Amniotic epithelial cell (primary cell): ENCODE results near the gene BRME1.
"Not testable (repeated sequence)": the region's sequence is repeated elsewhere in the genome, so short reads cannot be mapped to it uniquely, and the experiment has no call there.

Source experiments
- DNase-seq: peaks from one replicate; pipeline ENCODE4 v3.0.0-alpha.2; 2010; ENCODE audit warnings: low read depth

BRME1 gene

GRCh38 chr19:13926715-13927114 is 20.8 kb upstream of the BRME1 start:
- no peak for DNase-seq

- no peak for DNase-seq
Measured at GRCh38 chr19:13926010-13926409, 20.1 kb upstream of the BRME1 start.

- DNase-seq: no peak
Measured at GRCh38 chr19:13923194-13923987, 17.5 kb upstream of the BRME1 start.

- not testable (repeated sequence) for DNase-seq
Measured at GRCh38 chr19:13922118-13922517, 16.2 kb upstream of the BRME1 start.

GRCh38 chr19:13920940-13921747 is 15.2 kb upstream of the BRME1 start:
- peak; percentile 79 for DNase-seq

GRCh38 chr19:13920524-13920923 is 14.6 kb upstream of the BRME1 start:
- no peak for DNase-seq

GRCh38 chr19:13918726-13919411 is 13.0 kb upstream of the BRME1 start:
- no peak for DNase-seq

- DNase-seq: no peak
Measured at GRCh38 chr19:13917888-13918406, 12.0 kb upstream of the BRME1 start.

- no peak for DNase-seq
Measured at GRCh38 chr19:13914777-13915176, 8.9 kb upstream of the BRME1 start.

- no peak for DNase-seq
Measured at GRCh38 chr19:13913352-13913751, 7.4 kb upstream of the BRME1 start.

GRCh38 chr19:13909430-13909829 is 3.5 kb upstream of the BRME1 start:
- no peak for DNase-seq

- DNase-seq: no peak
Measured at GRCh38 chr19:13908674-13909073, 2.8 kb upstream of the BRME1 start.

- no peak for DNase-seq
Measured at GRCh38 chr19:13906910-13907309, 993 bp upstream of the BRME1 start.

GRCh38 chr19:13906521-13906904 is 596 bp upstream of the BRME1 start:
- DNase-seq: peak; percentile 9

- no peak for DNase-seq
Measured at GRCh38 chr19:13902993-13903555, 2.8 kb downstream of the BRME1 start.

GRCh38 chr19:13899912-13900584 is 5.9 kb downstream of the BRME1 start:
- no peak for DNase-seq

GRCh38 chr19:13899393-13899792 is 6.5 kb downstream of the BRME1 start:
- DNase-seq: no peak

GRCh38 chr19:13896227-13896626 is 9.7 kb downstream of the BRME1 start:
- DNase-seq: no peak

- no peak for DNase-seq
Measured at GRCh38 chr19:13894552-13894951, 11.4 kb downstream of the BRME1 start.

GRCh38 chr19:13892870-13893269 is 13.0 kb downstream of the BRME1 start:
- DNase-seq: no peak

GRCh38 chr19:13890136-13890535 is 15.8 kb downstream of the BRME1 start:
- DNase-seq: no peak

- no peak for DNase-seq
Measured at GRCh38 chr19:13888281-13888680, 17.6 kb downstream of the BRME1 start.
